ENCODE results near the gene DDIT3. TPM values are rescaled to one million over a fixed set of nuclear protein-coding genes. Genes with fewer than 3 reads are reported as not detected.

The DDIT3 gene
- total and polyA plus RNA-seq, 2 experiments from 2014 or later: 14.7 to 36.6 TPM

- no peaks in the 10 kb centered on the region for H3K27me3 ChIP-seq (replicated peaks; ENCODE audit: insufficient read depth)
- no peaks in the 10 kb centered on the region for H3K9me3 ChIP-seq (ENCODE audit: low read depth)
- H3F3A ChIP-seq (ENCODE audit: insufficient read depth): 0 out of 2 replicates have a peak, but pooled peaks cover 3% of the 10 kb centered on the region
- peak overlapping the region; percentile 96 for H3K4me2 ChIP-seq (ENCODE audit: unreplicated experiment)
- peaks cover 49% of the 10 kb centered on the region for H3K79me2 ChIP-seq (ENCODE audit: insufficient read depth)
- peak overlapping the region; percentile 97 for H3K4me3 ChIP-seq
- peak; percentile 62 for DNase-seq
- H3K27ac ChIP-seq: 0 out of 2 replicates have a peak overlapping the region, but pooled peaks have one; percentile 48
- H3K9ac ChIP-seq: peak overlapping the region; percentile 89
- H4K20me1 ChIP-seq (ENCODE audit: insufficient read depth): no peaks in the 10 kb centered on the region
- peaks cover 40% of the 10 kb centered on the region for H3K36me3 ChIP-seq (ENCODE audit: low read depth)
- TF ChIP-seq EZH2 (IDR thresholded peaks at IDR 0.05; ENCODE audit: insufficient read depth, poor library complexity, severe bottlenecking) (no peak), EZH2phosphoT487 (IDR thresholded peaks at IDR 0.05; ENCODE audit: insufficient read depth, low read depth) (no peak)
- peaks cover 4% of the 10 kb centered on the region for H3K4me1 ChIP-seq (ENCODE audit: insufficient read depth)
- in situ Hi-C loops (cut with MboI): no loop called here
- no peaks in the 10 kb centered on the region for H3K9me2 ChIP-seq (ENCODE audit: insufficient read depth)
- no peak overlapping the region for H2AFZ ChIP-seq
- WGBS, 2 experiments (ENCODE audit: low coverage in 1 of 2, low lambda C conversion rate in 2 of 2, missing lambda C conversion rate in 2 of 2): 55 to 60% methylated on average over 5 of the region's 5 CpGs
Measured at GRCh38 chr12:57489157-57489641, 31.1 kb downstream of the DDIT3 start.

GRCh38 chr12:57488402-57489156 is 31.7 kb downstream of the DDIT3 start:
- peaks cover 36% of the 10 kb centered on the region for H3K36me3 ChIP-seq (ENCODE audit: low read depth)
- peaks cover 5% of the 10 kb centered on the region for H3K4me1 ChIP-seq (ENCODE audit: insufficient read depth)
- peak overlapping the region; percentile 96 for H3K4me2 ChIP-seq (ENCODE audit: unreplicated experiment)
- peaks cover 49% of the 10 kb centered on the region for H3K79me2 ChIP-seq (ENCODE audit: insufficient read depth)
- no peaks in the 10 kb centered on the region for H3K9me3 ChIP-seq (ENCODE audit: low read depth)
- in situ Hi-C loops (cut with MboI): no loop called here
- 30 to 33% methylated on average over 10 to 11 of the region's 11 CpGs for WGBS, 2 experiments (ENCODE audit: low coverage in 1 of 2, low lambda C conversion rate in 2 of 2, missing lambda C conversion rate in 2 of 2)
- no peaks in the 10 kb centered on the region for H4K20me1 ChIP-seq (ENCODE audit: insufficient read depth)
- H3K9ac ChIP-seq: peak overlapping the region; percentile 89
- H3K9me2 ChIP-seq (ENCODE audit: insufficient read depth): no peaks in the 10 kb centered on the region
- peaks cover 5% of the 10 kb centered on the region; the same call in 1 of the 2 replicates for H3F3A ChIP-seq (ENCODE audit: insufficient read depth)
- peak overlapping the region; percentile 81 for H2AFZ ChIP-seq
- peak; percentile 38 for DNase-seq
- peak overlapping the region; percentile 48 for H3K27ac ChIP-seq
- peak overlapping the region; percentile 97 for H3K4me3 ChIP-seq
- TF ChIP-seq EZH2 (IDR thresholded peaks at IDR 0.05; ENCODE audit: insufficient read depth, poor library complexity, severe bottlenecking) (no peak), EZH2phosphoT487 (IDR thresholded peaks at IDR 0.05; ENCODE audit: insufficient read depth, low read depth) (no peak)
- no peaks in the 10 kb centered on the region for H3K27me3 ChIP-seq (replicated peaks; ENCODE audit: insufficient read depth)

- peak within 1 kb of the TSS; percentile 48 for H3K27ac ChIP-seq
- H3K9me3 ChIP-seq (ENCODE audit: low read depth): no peaks in the 10 kb centered on the region
- in situ Hi-C loops (cut with MboI): no loop called here
- TF ChIP-seq EZH2phosphoT487 (IDR thresholded peaks at IDR 0.05; ENCODE audit: insufficient read depth, low read depth) (no peak), EZH2 (IDR thresholded peaks at IDR 0.05; ENCODE audit: insufficient read depth, poor library complexity, severe bottlenecking) (no peak)
- H3F3A ChIP-seq (ENCODE audit: insufficient read depth): peaks cover 11% of the 10 kb centered on the region
- H3K4me1 ChIP-seq (ENCODE audit: insufficient read depth): peaks cover 11% of the 10 kb centered on the region
- H3K4me2 ChIP-seq (ENCODE audit: unreplicated experiment): peak within 1 kb of the TSS; percentile 96
- DNase-seq: peak; percentile 99
- peaks cover 33% of the 10 kb centered on the region for H3K36me3 ChIP-seq (ENCODE audit: low read depth)
- no peaks in the 10 kb centered on the region for H3K9me2 ChIP-seq (ENCODE audit: insufficient read depth)
- peaks cover 46% of the 10 kb centered on the region for H3K79me2 ChIP-seq (ENCODE audit: insufficient read depth)
- peak within 1 kb of the TSS; percentile 81 for H2AFZ ChIP-seq
- H3K27me3 ChIP-seq (replicated peaks; ENCODE audit: insufficient read depth): no peaks in the 10 kb centered on the region
- peak within 1 kb of the TSS; percentile 97 for H3K4me3 ChIP-seq
- peak within 1 kb of the TSS; percentile 89 for H3K9ac ChIP-seq
- 7% methylated on average over 38 to 46 of the region's 47 CpGs for WGBS, 2 experiments (ENCODE audit: low coverage in 1 of 2, low lambda C conversion rate in 2 of 2, missing lambda C conversion rate in 2 of 2)
- no peaks in the 10 kb centered on the region for H4K20me1 ChIP-seq (ENCODE audit: insufficient read depth)
Measured at GRCh38 chr12:57487597-57488401, 32.5 kb downstream of the DDIT3 start, which contains the start of gene MARS1. Gene MARS1, plus strand, starts transcription at chr12:57488068. Its CDS starts 23 bp downstream, at chr12:57488091.

- in situ Hi-C loops (cut with MboI): no loop called here
Measured at GRCh38 chr12:57487055-57487596, 33.2 kb downstream of the DDIT3 start.

More at GRCh38 chr12:57487055-57487596, 33.2 kb downstream of the DDIT3 start:
- Histone ChIP-seq H3K9ac (peak overlapping the region; percentile 89; the same call in 1 of the 2 replicates), H3K4me2 (ENCODE audit: unreplicated experiment) (peak overlapping the region; percentile 96), H2AFZ (peak overlapping the region; percentile 81), H4K20me1 (ENCODE audit: insufficient read depth) (no peaks in the 10 kb centered on the region), H3F3A (ENCODE audit: insufficient read depth) (peaks cover 11% of the 10 kb centered on the region), H3K79me2 (ENCODE audit: insufficient read depth) (peaks cover 43% of the 10 kb centered on the region), H3K27me3 (replicated peaks; ENCODE audit: insufficient read depth) (no peaks in the 10 kb centered on the region), H3K9me2 (ENCODE audit: insufficient read depth) (no peaks in the 10 kb centered on the region), H3K4me1 (ENCODE audit: insufficient read depth) (peaks cover 11% of the 10 kb centered on the region), H3K4me3 (peak overlapping the region; percentile 97; the same call in 1 of the 2 replicates), H3K27ac (no peak overlapping the region), H3K36me3 (ENCODE audit: low read depth) (peaks cover 31% of the 10 kb centered on the region), H3K9me3 (ENCODE audit: low read depth) (no peaks in the 10 kb centered on the region)
- no peak for TF ChIP-seq EZH2phosphoT487 (IDR thresholded peaks at IDR 0.05; ENCODE audit: insufficient read depth, low read depth)
- TF ChIP-seq EZH2 (IDR thresholded peaks at IDR 0.05; ENCODE audit: insufficient read depth, poor library complexity, severe bottlenecking): no peak
- DNase-seq: no peak
- WGBS, 2 experiments (ENCODE audit: low coverage in 1 of 2, low lambda C conversion rate in 2 of 2, missing lambda C conversion rate in 2 of 2): 91% methylated on average over 25 to 27 of the region's 27 CpGs

All from GM23248 (cell line).